ENCODE measurements around the gene CALCOCO1. TPM values are rescaled to one million over a fixed set of nuclear protein-coding genes. Genes with fewer than 3 reads are reported as not detected.
"Not testable (repeated sequence)": the region's sequence is repeated elsewhere in the genome, so short reads cannot be mapped to it uniquely, and the experiment has no call there.

CALCOCO1 gene
- total RNA-seq, 4 donors from 2014 or later, result 118 to 186 (median 168) TPM

- intact Hi-C loops (cut with DNase I; ENCODE audit: low total_unique reads) (no loop called here), in situ Hi-C loops (cut with MboI; ENCODE audit: low pct_ligation_motif_present in 1 of 4, low pct_unique_long_range_greater_than_20kb in 1 of 4, low sequenced_read_pairs in 3 of 4) (no loop called here)
- peaks cover 3% of the 10 kb centered on the region for H3K27me3 ChIP-seq
- no peaks in the 10 kb centered on the region for H3K9me3 ChIP-seq
- H3K4me1 ChIP-seq, result no peaks in the 10 kb centered on the region
- H3K27ac ChIP-seq, result no peak overlapping the region
- no peak overlapping the region for H3K4me3 ChIP-seq
- TF ChIP-seq POLR2A (IDR thresholded peaks at IDR 0.05), result no peak
- no peak for TF ChIP-seq EP300 (IDR thresholded peaks at IDR 0.05; ENCODE audit: low read depth)
- TF ChIP-seq, protein P1, sequence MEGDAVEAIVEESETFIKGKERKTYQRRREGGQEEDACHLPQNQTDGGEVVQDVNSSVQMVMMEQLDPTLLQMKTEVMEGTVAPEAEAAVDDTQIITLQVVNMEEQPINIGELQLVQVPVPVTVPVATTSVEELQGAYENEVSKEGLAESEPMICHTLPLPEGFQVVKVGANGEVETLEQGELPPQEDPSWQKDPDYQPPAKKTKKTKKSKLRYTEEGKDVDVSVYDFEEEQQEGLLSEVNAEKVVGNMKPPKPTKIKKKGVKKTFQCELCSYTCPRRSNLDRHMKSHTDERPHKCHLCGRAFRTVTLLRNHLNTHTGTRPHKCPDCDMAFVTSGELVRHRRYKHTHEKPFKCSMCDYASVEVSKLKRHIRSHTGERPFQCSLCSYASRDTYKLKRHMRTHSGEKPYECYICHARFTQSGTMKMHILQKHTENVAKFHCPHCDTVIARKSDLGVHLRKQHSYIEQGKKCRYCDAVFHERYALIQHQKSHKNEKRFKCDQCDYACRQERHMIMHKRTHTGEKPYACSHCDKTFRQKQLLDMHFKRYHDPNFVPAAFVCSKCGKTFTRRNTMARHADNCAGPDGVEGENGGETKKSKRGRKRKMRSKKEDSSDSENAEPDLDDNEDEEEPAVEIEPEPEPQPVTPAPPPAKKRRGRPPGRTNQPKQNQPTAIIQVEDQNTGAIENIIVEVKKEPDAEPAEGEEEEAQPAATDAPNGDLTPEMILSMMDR (IDR thresholded peaks at IDR 0.05), result no peak
- TF ChIP-seq POLR2AphosphoS5 (IDR thresholded peaks at IDR 0.05), result no peak
- DNase-seq, result no peak
- H3K36me3 ChIP-seq, result no peaks in the 10 kb centered on the region
- WGBS, 2 donors (ENCODE audit: low coverage in 1 of 2), result 94 to 100% methylated on average over 2 to 3 of the region's 3 CpGs
Measured at GRCh38 chr12:53686436-53686835, 40.8 kb downstream of the CALCOCO1 start.

GRCh38 chr12:53684654-53685220, 42.5 kb downstream of the CALCOCO1 start:
- WGBS, 2 donors (ENCODE audit: low coverage in 1 of 2), result 74 to 90% methylated on average over 3 of the region's 3 CpGs
- Histone ChIP-seq H3K4me3 (no peak overlapping the region), H3K9me3 (no peaks in the 10 kb centered on the region), H3K4me1 (no peaks in the 10 kb centered on the region), H3K27ac (no peak overlapping the region), H3K36me3 (no peaks in the 10 kb centered on the region), H3K27me3 (no peaks in the 10 kb centered on the region)
- intact Hi-C loops (cut with DNase I; ENCODE audit: low total_unique reads), result no loop called here
- DNase-seq, result no peak
- in situ Hi-C loops (cut with MboI; ENCODE audit: low pct_ligation_motif_present in 1 of 4, low pct_unique_long_range_greater_than_20kb in 1 of 4, low sequenced_read_pairs in 3 of 4), result no loop called here
- TF ChIP-seq, protein P1 (IDR thresholded peaks at IDR 0.05), result no peak
- TF ChIP-seq EP300 (IDR thresholded peaks at IDR 0.05; ENCODE audit: low read depth) (no peak), POLR2A (IDR thresholded peaks at IDR 0.05) (no peak), POLR2AphosphoS5 (IDR thresholded peaks at IDR 0.05) (no peak)

- no peak for DNase-seq
- Histone ChIP-seq H3K36me3 (no peaks in the 10 kb centered on the region), H3K9me3 (no peaks in the 10 kb centered on the region), H3K4me3 (no peak overlapping the region), H3K27me3 (no peaks in the 10 kb centered on the region), H3K27ac (no peak overlapping the region), H3K4me1 (no peaks in the 10 kb centered on the region)
- intact Hi-C loops (cut with DNase I; ENCODE audit: low total_unique reads) (no loop called here), in situ Hi-C loops (cut with MboI; ENCODE audit: low pct_ligation_motif_present in 1 of 4, low pct_unique_long_range_greater_than_20kb in 1 of 4, low sequenced_read_pairs in 3 of 4) (no loop called here)
- TF ChIP-seq POLR2A (IDR thresholded peaks at IDR 0.05), result no peak
- TF ChIP-seq, protein P1 (IDR thresholded peaks at IDR 0.05), result no peak
- TF ChIP-seq EP300 (IDR thresholded peaks at IDR 0.05; ENCODE audit: low read depth), result no peak
- TF ChIP-seq POLR2AphosphoS5 (IDR thresholded peaks at IDR 0.05), result no peak
- 93 to 96% methylated on average over 3 to 9 of the region's 9 CpGs for WGBS, 2 donors (ENCODE audit: low coverage in 1 of 2)
Measured at GRCh38 chr12:53683983-53684382, 43.3 kb downstream of the CALCOCO1 start.

DNA sequence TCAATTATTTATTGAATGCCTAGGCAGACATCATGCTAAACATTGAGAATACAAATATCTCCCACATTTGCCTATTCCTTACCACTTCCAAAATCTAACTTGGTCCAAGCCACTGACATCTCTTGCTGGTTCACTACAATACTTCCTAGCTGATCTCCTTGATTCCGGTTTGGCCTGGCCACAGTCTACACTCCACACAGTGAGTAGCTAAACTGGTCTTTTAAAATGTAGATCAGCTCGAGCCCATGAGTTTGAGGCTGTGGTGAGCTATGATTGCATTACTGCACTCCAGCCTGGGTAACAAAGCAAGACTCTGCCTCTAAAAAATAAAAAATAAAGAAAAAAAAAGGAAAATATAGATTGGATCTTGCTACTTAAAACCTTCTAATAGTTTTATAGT, 43.8 kb downstream of the CALCOCO1 start:
- no peaks in the 10 kb centered on the region for H3K4me1 ChIP-seq
- WGBS, 2 donors (ENCODE audit: low coverage in 1 of 2), result 84 to 94% methylated on average over 2 of the region's 2 CpGs
- intact Hi-C loops (cut with DNase I; ENCODE audit: low total_unique reads) (no loop called here), in situ Hi-C loops (cut with MboI; ENCODE audit: low pct_ligation_motif_present in 1 of 4, low pct_unique_long_range_greater_than_20kb in 1 of 4, low sequenced_read_pairs in 3 of 4) (no loop called here)
- H3K27me3 ChIP-seq, result peaks cover 3% of the 10 kb centered on the region
- no peak overlapping the region for H3K4me3 ChIP-seq
- no peak overlapping the region for H3K27ac ChIP-seq
- no peak for TF ChIP-seq EP300 (IDR thresholded peaks at IDR 0.05; ENCODE audit: low read depth)
- TF ChIP-seq POLR2AphosphoS5 (IDR thresholded peaks at IDR 0.05), result no peak
- TF ChIP-seq, protein P1 (IDR thresholded peaks at IDR 0.05), result no peak
- TF ChIP-seq POLR2A (IDR thresholded peaks at IDR 0.05), result no peak
- H3K9me3 ChIP-seq, result no peaks in the 10 kb centered on the region
- no peak for DNase-seq
- no peaks in the 10 kb centered on the region for H3K36me3 ChIP-seq

DNA sequence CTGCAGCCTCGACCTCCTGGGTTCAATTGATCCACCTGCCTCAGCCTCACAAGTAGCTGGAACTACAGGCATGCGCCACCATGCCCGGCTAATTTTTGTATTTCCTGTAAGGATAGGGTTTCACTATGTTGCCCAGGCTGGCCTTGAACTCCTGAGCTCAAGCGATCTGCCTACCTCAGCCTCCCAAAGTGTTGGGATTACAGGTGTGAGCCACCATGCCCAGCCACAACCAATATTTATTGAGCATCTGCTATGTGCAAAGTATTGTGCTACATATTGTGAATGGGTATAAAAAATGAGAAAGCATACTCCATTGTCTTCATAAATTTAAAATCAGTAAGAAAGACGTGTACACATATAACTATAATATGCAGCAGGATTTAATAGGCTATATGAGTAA, 47.2 kb downstream of the CALCOCO1 start:
- H3K27me3 ChIP-seq; in situ Hi-C loops (cut with MboI; ENCODE audit: low pct_ligation_motif_present in 1 of 4, low pct_unique_long_range_greater_than_20kb in 1 of 4, low sequenced_read_pairs in 3 of 4); H3K27ac ChIP-seq; H3K4me3 ChIP-seq; H3K36me3 ChIP-seq; H3K9me3 ChIP-seq; intact Hi-C loops (cut with DNase I; ENCODE audit: low total_unique reads); DNase-seq: not testable (repeated sequence)
- H3K4me1 ChIP-seq, result peaks cover 7 to 21% (median 12%) of the 10 kb centered on the region in 4 donors
- 87 to 90% methylated on average over 5 of the region's 5 CpGs for WGBS, 2 donors (ENCODE audit: low coverage in 1 of 2)

All from transverse colon (tissue), 4 donors.